ENCODE results near the gene PODXL2.

- TF ChIP-seq CTCF (IDR thresholded peaks at IDR 0.05) (no peak), POLR2A (IDR thresholded peaks at IDR 0.05) (no peak)
Observed at GRCh38 chr3:127628788-127629466, at the start of gene PODXL2.

All from uterus (tissue), 2 donors.